SJCRH30 (cell line): ENCODE measurements around the gene STXBP4. TPM values are rescaled to one million over a fixed set of nuclear protein-coding genes. Genes with fewer than 3 reads are reported as not detected.

Experiments used
- DNase-seq, 2 experiments: peaks; one replicate each; pipeline ENCODE4 v3.0.0-alpha.2; 2015 to 2020
- H3K27ac ChIP-seq: fragments of 250-450 bp; sonication (Bioruptor Pico); 2 replicates; pipeline ENCODE4 v1.5.1; 2020; ENCODE audit warnings: mild to moderate bottlenecking, moderate library complexity
- H3K27me3 ChIP-seq: fragments of 250-450 bp; sonication (Bioruptor Pico); 2 replicates; pipeline ENCODE4 v1.5.1; 2020; ENCODE audit warnings: mild to moderate bottlenecking, moderate library complexity
- H3K36me3 ChIP-seq: fragments of 250-450 bp; sonication (Bioruptor Pico); 2 replicates; pipeline ENCODE4 v1.5.1; 2020; ENCODE audit warnings: mild to moderate bottlenecking, moderate library complexity
- H3K4me1 ChIP-seq: fragments of 250-450 bp; sonication (Bioruptor Pico); 2 replicates; pipeline ENCODE4 v1.5.1; 2020; ENCODE audit warnings: mild to moderate bottlenecking, moderate library complexity
- H3K4me3 ChIP-seq: fragments of 250-450 bp; sonication (Bioruptor Pico); 2 replicates; pipeline ENCODE4 v1.5.1; 2020; ENCODE audit warnings: mild to moderate bottlenecking, moderate library complexity
- H3K9me3 ChIP-seq: fragments of 250-450 bp; sonication (Bioruptor Pico); replicated peaks from 2 replicates; pipeline ENCODE4 v1.5.1; 2020; ENCODE audit warnings: mild to moderate bottlenecking, moderate library complexity
- total RNA-seq: library from RNA; depleted of rRNA; stranded (reverse); fragments of >200 nt; shearing (Covaris generic); gene quantifications from 2 replicates; pipeline ENCODE4 v1.2.3, GENCODE V29; 2014

Gene STXBP4
- total RNA-seq, 1 experiment from 2014 or later: 16.9 TPM

DNA sequence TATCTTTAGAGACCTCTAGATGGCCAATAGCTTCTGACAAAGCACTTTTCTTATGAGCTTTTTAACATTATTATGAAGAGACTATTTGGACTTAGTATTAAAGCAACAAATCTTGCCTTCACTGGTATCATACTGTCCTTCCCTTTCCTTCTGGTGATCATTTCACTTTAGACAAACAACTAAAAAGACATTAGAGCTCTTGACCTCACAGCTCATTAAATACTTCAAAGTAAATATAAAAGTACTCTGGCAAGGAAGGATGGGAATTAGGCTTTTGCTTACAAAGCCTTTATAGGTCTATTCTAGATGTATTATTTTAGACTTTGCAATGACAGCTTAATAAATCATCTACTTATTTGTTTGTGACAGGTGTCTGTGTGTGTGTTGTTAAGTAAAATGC lies 11.1 kb downstream of the STXBP4 start:
- Histone ChIP-seq H3K27ac (no peak overlapping the region), H3K4me3 (no peak overlapping the region), H3K9me3 (no peaks in the 10 kb centered on the region; the same call in 1 of the 2 replicates), H3K4me1 (no peaks in the 10 kb centered on the region), H3K36me3 (0 out of 2 replicates have a peak, but pooled peaks cover 2% of the 10 kb centered on the region), H3K27me3 (no peaks in the 10 kb centered on the region)
- DNase-seq: no peak

DNA sequence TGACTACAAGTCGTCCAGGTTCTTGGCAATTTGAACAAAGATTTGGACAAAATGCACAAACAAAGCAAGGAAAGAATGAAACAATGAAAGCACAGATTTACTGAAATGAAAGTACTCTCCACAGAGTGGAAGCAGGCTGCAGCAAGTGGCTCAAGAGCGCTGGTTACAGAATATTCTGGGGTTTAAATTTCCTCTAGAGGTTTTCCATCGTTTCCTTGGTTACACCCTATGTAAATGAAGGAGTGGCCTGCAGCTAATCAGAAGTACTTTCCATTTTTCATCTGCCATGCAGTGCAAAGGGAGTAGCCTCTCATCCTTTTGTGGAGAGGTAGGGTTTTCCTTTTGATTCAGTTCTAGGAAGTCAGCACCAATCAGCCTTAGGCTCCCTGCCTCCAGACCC lies 11.8 kb downstream of the STXBP4 start:
- Histone ChIP-seq H3K9me3 (no peaks in the 10 kb centered on the region; the same call in 1 of the 2 replicates), H3K4me3 (no peak overlapping the region), H3K36me3 (0 out of 2 replicates have a peak, but pooled peaks cover 2% of the 10 kb centered on the region), H3K27ac (no peak overlapping the region), H3K4me1 (no peaks in the 10 kb centered on the region), H3K27me3 (no peaks in the 10 kb centered on the region)
- no peak for DNase-seq

DNA sequence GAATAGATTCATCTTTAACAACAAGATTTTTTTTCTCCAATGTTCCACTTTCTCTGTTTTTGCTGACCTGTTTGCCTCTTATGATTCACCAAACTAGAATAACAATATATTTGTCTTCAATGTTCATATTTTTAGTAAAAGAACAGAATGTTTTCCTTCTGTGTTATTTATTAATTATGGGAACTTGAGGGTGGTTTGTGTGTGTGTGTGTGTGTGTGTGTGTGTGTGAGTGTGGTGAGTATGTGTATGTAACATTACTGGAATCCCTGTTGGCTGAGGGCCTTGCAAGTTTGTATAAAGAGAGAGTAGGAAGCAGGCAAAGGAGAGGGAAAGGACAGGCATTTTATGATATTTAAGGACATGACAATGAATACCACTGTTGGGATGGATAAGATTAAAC lies 13.8 kb downstream of the STXBP4 start:
- no peak for DNase-seq
- H3K4me1 ChIP-seq: no peaks in the 10 kb centered on the region
- H3K27me3 ChIP-seq: no peaks in the 10 kb centered on the region
- no peaks in the 10 kb centered on the region; the same call in 1 of the 2 replicates for H3K9me3 ChIP-seq
- no peak overlapping the region for H3K4me3 ChIP-seq
- 0 out of 2 replicates have a peak, but pooled peaks cover 2% of the 10 kb centered on the region for H3K36me3 ChIP-seq
- H3K27ac ChIP-seq: no peak overlapping the region

DNA sequence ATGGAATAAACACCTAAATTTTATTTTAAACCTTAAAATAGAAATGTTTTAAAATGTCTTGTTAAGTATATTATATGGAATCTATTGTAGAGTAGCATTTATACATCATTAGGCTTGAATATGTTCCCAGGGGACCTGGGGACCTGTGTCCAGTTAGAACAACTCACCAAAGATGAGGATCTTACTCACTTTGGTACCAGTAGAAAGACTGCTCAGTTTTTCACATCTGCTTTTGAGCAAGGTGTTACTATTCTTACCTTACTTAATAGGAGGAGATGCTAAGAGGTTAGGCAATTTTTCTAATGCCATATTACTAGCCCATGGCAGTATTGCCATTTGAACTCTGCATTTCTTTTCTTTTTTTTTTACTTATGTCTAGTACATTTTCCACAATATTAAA lies 14.7 kb downstream of the STXBP4 start:
- H3K27me3 ChIP-seq: no peaks in the 10 kb centered on the region
- no peaks in the 10 kb centered on the region; the same call in 1 of the 2 replicates for H3K9me3 ChIP-seq
- H3K4me3 ChIP-seq: no peak overlapping the region
- no peak overlapping the region for H3K27ac ChIP-seq
- no peak for DNase-seq
- H3K36me3 ChIP-seq: 0 out of 2 replicates have a peak, but pooled peaks cover 2% of the 10 kb centered on the region
- no peaks in the 10 kb centered on the region for H3K4me1 ChIP-seq

DNA sequence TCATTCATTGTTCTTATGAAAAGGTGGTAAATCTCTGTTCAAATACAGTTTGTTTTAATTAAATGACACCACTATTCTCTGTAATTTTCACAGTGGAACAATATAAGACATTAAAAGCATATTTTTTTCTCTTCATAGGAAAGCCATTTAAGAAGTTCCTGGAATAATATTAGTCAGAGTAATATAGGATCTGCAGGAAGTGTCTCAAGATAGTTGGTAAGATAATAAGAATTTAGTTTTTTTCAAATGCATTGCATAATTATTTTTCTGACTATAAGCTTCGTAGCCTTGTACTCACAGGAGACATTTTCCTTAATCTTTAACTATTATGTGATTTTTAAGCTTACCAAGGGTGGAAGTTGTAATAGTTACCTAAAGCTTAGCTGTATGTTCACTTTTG lies 16.9 kb downstream of the STXBP4 start:
- Histone ChIP-seq H3K36me3 (no peaks in the 10 kb centered on the region), H3K27ac (no peak overlapping the region), H3K9me3 (no peaks in the 10 kb centered on the region; the same call in 1 of the 2 replicates), H3K27me3 (no peaks in the 10 kb centered on the region), H3K4me1 (no peaks in the 10 kb centered on the region), H3K4me3 (no peak overlapping the region)
- no peak for DNase-seq

DNA sequence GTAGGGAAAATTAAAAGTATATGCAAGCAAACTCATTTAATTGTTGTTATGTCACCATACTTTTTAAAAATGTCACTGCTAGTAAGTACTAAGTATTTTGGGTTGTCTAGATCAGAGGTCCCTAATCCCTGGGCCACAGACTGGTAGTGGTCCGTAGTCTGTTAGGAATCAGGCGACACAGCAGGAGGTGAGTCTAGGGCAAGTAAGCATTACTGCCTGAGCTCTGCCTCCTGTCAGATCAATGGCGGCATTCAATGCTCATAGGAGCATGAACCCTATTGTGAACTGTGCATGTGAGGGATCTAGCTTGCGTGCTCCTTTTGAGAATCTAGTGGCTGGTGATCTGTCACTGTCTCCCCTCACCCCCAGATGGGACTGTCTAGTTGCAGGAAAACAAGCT lies 21.6 kb downstream of the STXBP4 start:
- Histone ChIP-seq H3K4me1 (no peaks in the 10 kb centered on the region), H3K9me3 (no peaks in the 10 kb centered on the region), H3K27me3 (no peaks in the 10 kb centered on the region), H3K4me3 (no peak overlapping the region), H3K27ac (no peak overlapping the region), H3K36me3 (no peaks in the 10 kb centered on the region)
- no peak for DNase-seq

DNA sequence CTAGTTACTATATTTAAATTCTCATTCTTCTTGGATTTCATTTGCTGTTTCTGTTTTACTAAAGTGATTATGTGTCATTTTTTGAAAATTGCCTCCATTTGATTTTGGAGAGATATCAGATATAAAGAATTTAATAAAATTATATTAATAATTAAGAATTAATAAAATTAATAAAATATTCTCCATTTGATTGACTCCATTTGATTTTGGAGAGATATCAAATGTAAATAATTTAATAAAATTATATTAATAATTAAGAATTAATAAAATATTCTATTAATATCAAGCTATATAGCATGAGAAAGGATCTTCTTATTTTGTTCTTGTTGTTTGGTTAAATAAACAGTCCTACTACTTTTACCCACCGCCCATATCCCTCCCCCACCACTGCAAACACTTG lies 23.0 kb downstream of the STXBP4 start:
- Histone ChIP-seq H3K4me3 (no peak overlapping the region), H3K36me3 (no peaks in the 10 kb centered on the region), H3K27me3 (no peaks in the 10 kb centered on the region), H3K9me3 (no peaks in the 10 kb centered on the region), H3K4me1 (no peaks in the 10 kb centered on the region), H3K27ac (no peak overlapping the region)
- no peak for DNase-seq

DNA sequence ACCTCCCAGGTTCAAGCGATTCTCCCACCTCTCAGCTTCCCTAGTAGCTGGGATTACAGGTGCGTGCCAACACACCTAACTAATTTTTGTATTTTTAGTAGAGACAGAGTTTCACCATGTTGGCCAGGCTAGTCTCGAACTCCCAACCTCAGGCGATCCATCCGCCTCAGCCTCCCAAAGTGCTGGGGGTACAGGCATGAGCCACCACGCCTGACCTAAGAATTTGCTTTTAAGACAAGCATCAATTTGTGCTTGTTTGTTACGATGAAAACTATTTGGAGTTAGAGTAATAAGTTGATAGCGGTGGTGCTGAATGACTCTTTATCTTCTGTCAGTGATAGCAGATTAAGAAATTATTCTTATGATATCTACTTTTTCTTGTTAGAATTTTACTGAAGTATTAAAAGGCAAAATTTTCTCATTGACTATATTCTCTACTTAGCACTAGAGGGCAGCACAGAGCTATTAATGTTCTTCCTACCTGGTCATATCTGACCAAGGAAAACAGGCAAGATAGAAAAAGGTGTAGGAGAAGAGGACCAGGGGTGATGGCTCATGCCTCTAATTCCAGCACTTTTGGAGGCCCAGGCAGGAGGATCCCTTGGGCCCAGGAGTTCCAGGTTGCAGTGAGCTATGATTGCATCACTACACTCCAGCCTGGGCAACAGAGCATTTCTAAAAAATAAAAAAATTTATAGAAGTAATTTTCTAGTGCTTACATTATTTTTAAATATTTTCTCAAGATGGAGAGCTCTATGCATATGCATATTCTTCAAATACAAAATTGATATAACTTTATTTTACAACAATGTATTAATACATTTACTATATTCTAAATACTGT lies 24.5 kb downstream of the STXBP4 start:
- Histone ChIP-seq H3K4me1 (no peaks in the 10 kb centered on the region), H3K9me3 (no peaks in the 10 kb centered on the region), H3K27me3 (no peaks in the 10 kb centered on the region), H3K27ac (no peak overlapping the region), H3K4me3 (no peak overlapping the region), H3K36me3 (no peaks in the 10 kb centered on the region)
- peak; percentile 11 to 71 for DNase-seq

DNA sequence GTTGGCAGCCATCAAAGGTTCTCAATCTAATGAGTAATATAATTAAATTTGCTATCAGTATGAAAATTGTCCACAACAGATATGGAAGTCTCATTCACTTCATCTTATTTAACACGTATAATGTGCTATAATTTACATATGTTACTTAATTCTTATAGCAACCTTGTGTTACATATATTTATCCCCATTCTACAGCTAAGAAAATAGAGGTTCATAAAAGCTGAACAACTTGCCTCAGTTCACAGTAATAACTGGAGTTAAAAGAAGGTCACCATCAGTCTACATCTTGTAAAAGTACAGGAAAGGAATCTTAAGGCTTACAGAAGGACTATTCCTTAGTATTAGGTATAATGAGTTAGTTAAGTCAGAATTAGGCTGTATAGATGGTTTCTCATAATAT lies 27.9 kb downstream of the STXBP4 start:
- Histone ChIP-seq H3K4me1 (no peaks in the 10 kb centered on the region), H3K9me3 (no peaks in the 10 kb centered on the region)
- DNase-seq: no peak

DNA sequence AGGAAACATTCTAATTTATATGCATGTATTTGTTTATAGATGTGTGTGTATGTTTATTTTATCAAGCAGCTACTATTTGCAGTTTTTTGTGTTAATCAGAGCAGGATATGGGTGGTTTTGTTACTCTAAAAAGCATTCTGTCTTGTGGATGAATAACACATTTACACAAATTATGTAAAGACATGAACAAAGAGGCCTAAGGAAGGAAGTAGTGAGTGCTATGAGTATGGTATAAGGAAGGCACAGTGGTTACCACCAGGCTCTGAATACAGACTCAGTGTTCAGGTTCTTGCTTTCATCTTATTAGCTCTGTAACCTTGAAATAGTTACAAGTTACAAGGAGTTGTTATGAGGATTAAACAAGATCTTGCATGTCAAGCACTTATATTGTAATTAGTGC lies 33.9 kb downstream of the STXBP4 start:
- no peak overlapping the region for H3K27ac ChIP-seq

More for the DNA sequence above, 27.9 kb downstream of the STXBP4 start:
- no peaks in the 10 kb centered on the region for H3K27me3 ChIP-seq
- no peak overlapping the region for H3K4me3 ChIP-seq
- H3K27ac ChIP-seq: no peak overlapping the region
- H3K36me3 ChIP-seq: peaks cover 5% of the 10 kb centered on the region; the same call in 1 of the 2 replicates

DNA sequence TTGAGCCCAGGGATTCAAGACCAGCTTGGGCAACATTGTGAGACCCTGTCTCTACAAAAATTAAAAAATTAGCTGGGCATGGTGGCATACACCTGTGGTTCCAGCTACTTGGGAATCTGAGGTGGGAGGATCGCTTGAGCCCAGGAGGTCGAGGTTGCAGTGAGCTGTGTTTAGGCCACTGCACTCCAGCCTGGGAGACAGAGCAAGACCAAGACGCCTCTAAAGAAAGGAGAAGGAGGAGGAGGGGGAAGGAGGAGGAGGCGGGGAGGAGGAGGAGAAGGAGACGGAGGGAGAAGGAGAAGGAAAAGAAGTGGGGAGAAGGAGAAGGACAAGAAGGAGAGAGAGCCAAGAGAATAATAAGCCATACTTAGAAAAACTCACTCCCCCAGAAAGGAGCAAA lies 35.9 kb downstream of the STXBP4 start:
- Histone ChIP-seq H3K4me1 (no peaks in the 10 kb centered on the region), H3K27ac (no peak overlapping the region), H3K27me3 (no peaks in the 10 kb centered on the region), H3K4me3 (no peak overlapping the region), H3K36me3 (peaks cover 9% of the 10 kb centered on the region; the same call in 1 of the 2 replicates), H3K9me3 (no peaks in the 10 kb centered on the region)
- no peak for DNase-seq

More for the DNA sequence above, 33.9 kb downstream of the STXBP4 start:
- Histone ChIP-seq H3K4me1 (no peaks in the 10 kb centered on the region), H3K27me3 (no peaks in the 10 kb centered on the region), H3K36me3 (peaks cover 5% of the 10 kb centered on the region; the same call in 1 of the 2 replicates), H3K9me3 (no peaks in the 10 kb centered on the region), H3K4me3 (no peak overlapping the region)
- no peak for DNase-seq

DNA sequence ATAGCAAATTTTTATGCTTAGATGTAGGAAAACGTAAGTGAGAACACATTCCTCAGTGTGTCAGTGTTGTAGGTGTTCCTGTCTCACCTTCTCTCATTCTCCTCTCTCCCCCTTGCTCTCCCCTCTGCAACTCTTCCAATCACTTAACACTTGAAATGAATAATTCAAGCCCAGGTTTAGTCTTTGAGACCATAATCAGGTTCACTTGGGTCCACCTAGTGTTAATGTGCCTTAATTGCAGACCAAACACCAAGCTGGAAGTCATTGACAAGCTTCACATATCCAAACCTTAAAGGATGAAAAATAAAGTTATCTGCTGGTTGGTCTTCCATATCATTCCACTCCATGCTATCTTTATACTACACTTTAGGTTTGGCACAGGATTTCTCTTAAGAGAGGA lies 37.0 kb downstream of the STXBP4 start:
- Histone ChIP-seq H3K9me3 (no peaks in the 10 kb centered on the region), H3K27ac (no peak overlapping the region), H3K4me3 (no peak overlapping the region), H3K36me3 (peaks cover 10% of the 10 kb centered on the region; the same call in 1 of the 2 replicates), H3K27me3 (no peaks in the 10 kb centered on the region), H3K4me1 (no peaks in the 10 kb centered on the region)
- peak in 1 of 2 experiments; percentile 47 for DNase-seq

DNA sequence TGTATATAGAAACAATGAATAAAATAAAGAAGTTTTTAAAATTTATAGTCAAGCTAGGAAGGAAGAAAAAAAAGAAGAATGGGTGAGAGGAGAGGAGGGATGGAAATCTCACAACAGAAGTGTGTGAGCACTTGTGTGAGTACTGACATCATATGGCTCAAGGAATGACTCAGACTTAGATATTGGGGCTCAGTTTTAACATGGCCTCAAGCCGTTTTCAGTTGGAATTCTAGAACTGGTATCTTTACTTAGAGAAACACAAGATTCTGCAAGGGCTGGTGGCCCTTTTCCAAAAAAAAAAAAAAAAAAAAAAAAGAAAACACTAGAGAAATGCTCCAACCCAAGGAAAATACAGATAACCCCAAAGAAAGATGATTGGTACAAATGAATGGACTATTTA lies 55.1 kb downstream of the STXBP4 start:
- Histone ChIP-seq H3K27ac (no peak overlapping the region), H3K36me3 (no peaks in the 10 kb centered on the region), H3K27me3 (no peaks in the 10 kb centered on the region), H3K9me3 (no peaks in the 10 kb centered on the region), H3K4me3 (no peak overlapping the region), H3K4me1 (no peaks in the 10 kb centered on the region)
- no peak for DNase-seq

DNA sequence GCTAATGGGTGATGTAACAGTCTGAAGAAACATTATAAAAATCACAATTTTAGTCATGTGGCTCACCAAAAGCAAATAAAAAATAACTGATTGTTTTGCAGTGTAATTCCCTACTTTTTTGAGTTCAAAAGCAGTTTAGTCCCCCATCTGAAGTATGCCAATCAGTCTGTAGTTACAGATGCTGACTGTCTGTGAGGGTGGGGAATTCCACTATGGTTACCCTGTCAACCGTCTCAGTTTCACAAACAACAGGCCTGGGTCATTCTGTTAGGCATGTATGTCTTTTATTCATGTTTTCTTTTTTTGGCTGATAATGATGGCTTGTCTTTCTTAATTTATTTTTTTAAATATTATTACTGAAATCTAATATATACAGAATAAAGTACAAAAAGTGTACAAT lies 69.3 kb downstream of the STXBP4 start:
- Histone ChIP-seq H3K27ac (no peak overlapping the region), H3K36me3 (peaks cover 3% of the 10 kb centered on the region; the same call in 1 of the 2 replicates), H3K9me3 (no peaks in the 10 kb centered on the region), H3K4me3 (no peak overlapping the region), H3K27me3 (no peaks in the 10 kb centered on the region), H3K4me1 (no peaks in the 10 kb centered on the region)
- DNase-seq: no peak

DNA sequence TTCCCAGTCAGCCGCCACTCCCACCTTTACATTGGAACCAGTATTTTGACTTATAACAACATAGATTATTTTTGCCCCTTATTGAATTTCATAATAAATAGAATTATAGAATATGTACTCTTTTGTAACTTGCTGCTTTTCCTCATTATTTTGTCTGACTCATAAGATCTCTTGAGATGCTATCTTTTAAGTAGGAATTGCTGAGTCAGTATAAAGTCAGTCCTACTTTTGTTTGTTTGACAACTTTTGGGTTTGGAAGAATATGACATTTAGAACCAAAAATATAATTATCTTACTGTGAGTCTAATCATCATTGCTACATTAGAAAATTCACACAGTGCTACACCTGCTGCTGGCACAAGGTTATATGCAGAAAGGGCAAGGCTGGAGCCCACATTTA lies 69.7 kb downstream of the STXBP4 start:
- Histone ChIP-seq H3K4me3 (no peak overlapping the region), H3K4me1 (no peaks in the 10 kb centered on the region), H3K27ac (no peak overlapping the region), H3K36me3 (no peaks in the 10 kb centered on the region; the same call in 1 of the 2 replicates), H3K27me3 (no peaks in the 10 kb centered on the region), H3K9me3 (no peaks in the 10 kb centered on the region)
- DNase-seq: no peak
